Mucosa of descending colon (tissue), 3 donors: ENCODE measurements around the gene AP1G1. TPM values are rescaled to one million over a fixed set of nuclear protein-coding genes. Genes with fewer than 3 reads are reported as not detected.
A peak's percentile ranks its signal among the peaks of the same experiment; 100 is the strongest.
"Not testable (repeated sequence)": the region's sequence is repeated elsewhere in the genome, so short reads cannot be mapped to it uniquely, and the experiment has no call there.

Experiments used
- ATAC-seq: fragments of 200-7000 bp; cut with Tn5 transposase; one replicate; pipeline ENCODE4 v1.9.1; 2020; ENCODE audit warnings: mild to moderate bottlenecking, moderate library complexity
- DNase-seq, 3 donors: peaks; one replicate each; pipeline ENCODE4 v3.0.0-alpha.2; 2020
- H3K36me3 ChIP-seq: fragments of 200-600 bp; one replicate; pipeline ENCODE4 v1.8.0; 2021; ENCODE audit warnings: low read depth, mild to moderate bottlenecking
- H3K4me1 ChIP-seq: fragments of 200-600 bp; one replicate; pipeline ENCODE4 v1.8.0; 2021; ENCODE audit warnings: low read depth, mild to moderate bottlenecking
- H3K4me3 ChIP-seq: fragments of 200-600 bp; one replicate; pipeline ENCODE4 v1.8.0; 2021; ENCODE audit warnings: mild to moderate bottlenecking
- H3K9me3 ChIP-seq: fragments of 200-600 bp; one replicate; pipeline ENCODE4 v1.8.0; 2021; ENCODE audit warnings: mild to moderate bottlenecking
- CTCF ChIP-seq: fragments of 200-600 bp; IDR thresholded peaks from one replicate; pipeline ENCODE4 v1.8.0; 2022; ENCODE audit warnings: antibody characterized with exemption, mild to moderate bottlenecking
- intact Hi-C, 2 donors: fragments of 100-400 bp; cut with DNase I in 1 of 2; cut with micrococcal nuclease in 1 of 2; formaldehyde crosslinking; loops; one replicate each; pipeline versions ENCODE4 v1.11.0 to v1.11.1; 2022; cut with DNase I, micrococcal nuclease
- total RNA-seq, 3 donors: library from RNA; stranded (reverse); fragmentation: NEBNext Ultra II Directional in 2 of 3; extraction: Animal tissue kit (Norgen Biotek cat#: 25700) in 2 of 3; gene quantifications; one replicate each; pipeline versions ENCODE4 v1.2.1 to v1.2.4, GENCODE V29; 2021 to 2023
- donor health status: DM: no; HTN: no; CAD: no; lungs with moderate emphysema.
- donor health status: DM: no; HTN: no; CAD: no.
- donor health status: DM: no; HTN: yes; CAD: no.

AP1G1 gene
- total RNA-seq, 3 donors from 2014 or later = 82.9 to 108 (median 96.7) TPM

- Histone ChIP-seq H3K4me3 (peak within 1 kb of the TSS; percentile 95), H3K36me3 (no peaks in the 10 kb centered on the region), H3K9me3 (no peaks in the 10 kb centered on the region), H3K4me1 (no peaks in the 10 kb centered on the region)
- intact Hi-C loops = no loop called here
- ATAC-seq (peak; percentile 99), DNase-seq (peak; percentile 93 to 97 (median 95))
- no peak for TF ChIP-seq CTCF
These were observed 37.2 kb upstream of the AP1G1 start, which contains the start of gene ATXN1L for GRCh38 chr16:71845639-71846430. ATXN1L (plus strand) TSS chr16:71845976; CDS start chr16:71849741, 3,765 bp downstream.

DNA sequence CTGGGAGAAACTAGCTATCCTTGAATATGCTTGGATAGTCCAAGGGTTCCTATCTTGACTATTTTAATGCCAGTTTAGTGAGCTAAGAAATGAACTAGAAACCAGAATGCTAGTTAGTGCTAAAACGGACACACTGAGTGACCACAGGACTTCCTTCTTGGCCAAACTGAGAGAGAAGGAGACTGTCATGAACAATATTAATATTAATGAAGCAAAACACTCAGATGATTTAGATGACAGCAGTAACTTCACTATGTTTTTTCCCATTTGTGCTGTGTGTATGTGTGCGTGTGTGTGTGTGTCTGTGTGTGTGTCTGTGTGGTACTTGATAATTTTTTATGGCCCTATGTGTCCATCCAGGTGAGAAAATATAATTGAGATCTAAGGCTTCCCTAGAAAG lies 34.9 kb upstream of the AP1G1 start:
- DNase-seq = no peak
- intact Hi-C loops = no loop called here
- TF ChIP-seq CTCF = no peak
- Histone ChIP-seq H3K36me3 (no peaks in the 10 kb centered on the region), H3K9me3 (no peaks in the 10 kb centered on the region), H3K4me1 (no peaks in the 10 kb centered on the region), H3K4me3 (no peak overlapping the region)
- ATAC-seq = no peak

DNA sequence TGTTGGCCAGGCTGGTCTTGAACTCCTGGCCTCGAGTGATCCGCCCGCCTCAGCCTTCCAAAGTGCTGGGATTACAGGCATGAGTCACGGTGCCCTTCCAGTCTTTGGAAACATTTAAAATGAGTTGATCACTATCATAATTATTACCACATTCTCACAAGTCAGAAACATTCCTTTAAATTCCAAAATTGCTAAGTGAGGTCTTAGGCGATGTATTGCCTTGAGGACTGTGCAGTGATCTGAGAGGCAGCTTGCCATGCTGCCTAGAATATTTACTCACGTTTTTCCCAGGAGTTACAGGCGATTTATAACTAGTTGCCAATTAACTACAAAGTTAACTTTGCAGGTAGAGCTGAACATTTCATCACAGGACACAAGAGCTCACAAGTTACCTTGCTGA lies 31.4 kb upstream of the AP1G1 start:
- no peak overlapping the region for H3K4me3 ChIP-seq
- no peaks in the 10 kb centered on the region for H3K4me1 ChIP-seq
- TF ChIP-seq CTCF = no peak
- H3K9me3 ChIP-seq = no peaks in the 10 kb centered on the region
- ATAC-seq (no peak), DNase-seq (no peak)
- intact Hi-C loops = no loop called here
- no peaks in the 10 kb centered on the region for H3K36me3 ChIP-seq

GRCh38 chr16:71837150-71837549 lies 28.5 kb upstream of the AP1G1 start:
- DNase-seq = no peak
- no peaks in the 10 kb centered on the region for H3K4me1 ChIP-seq
- H3K9me3 ChIP-seq = no peaks in the 10 kb centered on the region
- ATAC-seq = no peak
- TF ChIP-seq CTCF = no peak
- H3K4me3 ChIP-seq = no peak overlapping the region
- intact Hi-C loops = no loop called here
- H3K36me3 ChIP-seq = no peaks in the 10 kb centered on the region

DNA sequence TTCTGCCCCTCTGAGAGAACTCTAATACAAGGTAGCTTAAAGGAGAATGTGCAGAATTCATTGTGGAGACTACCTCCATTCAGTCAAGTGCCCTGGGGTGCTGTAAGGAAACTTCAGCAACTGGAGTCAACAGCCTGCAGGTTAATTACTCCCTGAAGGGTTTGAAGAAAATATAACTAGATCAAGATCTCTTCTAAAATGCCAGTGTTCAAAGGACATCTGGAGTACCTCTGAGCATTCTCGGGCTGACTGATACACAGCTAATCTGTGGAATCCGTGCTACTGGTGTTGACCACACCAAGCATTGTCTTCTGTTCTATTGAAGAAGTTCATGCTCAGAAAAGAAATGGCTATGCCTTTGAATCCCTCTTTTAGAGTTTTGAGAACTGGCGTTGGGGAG lies 25.7 kb upstream of the AP1G1 start:
- intact Hi-C loops = no loop called here
- Histone ChIP-seq H3K36me3 (no peaks in the 10 kb centered on the region), H3K4me3 (no peak overlapping the region), H3K9me3 (no peaks in the 10 kb centered on the region), H3K4me1 (no peaks in the 10 kb centered on the region)
- no peak for ATAC-seq
- no peak for TF ChIP-seq CTCF
- DNase-seq = no peak

- intact Hi-C loops, H3K36me3 ChIP-seq, H3K4me1 ChIP-seq, H3K9me3 ChIP-seq, ATAC-seq, H3K4me3 ChIP-seq, DNase-seq: not testable (repeated sequence)
These were observed 23.5 kb upstream of the AP1G1 start for GRCh38 chr16:71832112-71832511.

DNA sequence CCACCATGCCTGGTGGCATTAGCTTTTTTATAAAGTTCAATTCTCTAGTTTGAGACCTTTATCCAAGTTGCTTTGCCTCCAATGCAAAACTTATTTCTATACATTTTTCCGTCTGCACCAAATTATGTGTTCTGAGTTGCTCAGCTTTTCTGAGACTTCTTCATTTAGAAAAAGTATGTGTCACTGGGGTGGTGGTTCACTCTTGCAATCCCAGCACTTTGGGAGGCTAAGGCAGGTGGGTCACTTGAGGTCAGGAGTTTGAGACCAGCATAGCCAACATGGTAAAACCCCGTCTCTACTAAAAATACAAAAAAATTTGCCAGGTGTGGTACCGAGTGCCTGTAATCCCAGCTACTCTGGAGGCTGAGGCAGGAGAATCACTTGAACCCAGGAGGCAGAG lies 23.1 kb upstream of the AP1G1 start:
- DNase-seq, H3K36me3 ChIP-seq, H3K9me3 ChIP-seq, intact Hi-C loops, ATAC-seq, H3K4me3 ChIP-seq, H3K4me1 ChIP-seq: not testable (repeated sequence)
